ENCODE data around the gene SMC3.
"Not testable (repeated sequence)": the region's sequence is repeated elsewhere in the genome, so short reads cannot be mapped to it uniquely, and the experiment has no call there.

SMC3 gene

DNA sequence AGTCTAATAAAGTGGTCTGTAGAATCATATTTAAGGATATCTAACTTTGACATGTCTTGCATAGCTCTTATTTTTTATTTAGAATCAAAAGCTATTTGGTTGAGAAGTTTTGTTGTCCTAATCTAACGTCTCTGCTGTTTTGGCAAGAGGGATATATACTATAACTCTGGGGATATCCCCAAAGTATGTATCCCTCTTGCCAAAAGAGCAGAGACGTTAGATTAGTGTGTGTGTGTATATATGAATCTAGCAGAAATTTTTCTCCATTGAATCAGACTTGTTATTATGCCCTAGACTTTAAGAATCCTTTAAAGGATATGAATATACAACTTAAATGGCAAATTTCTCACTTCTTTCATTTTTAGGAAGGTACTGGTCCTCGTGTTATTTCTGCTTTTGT, 9.6 kb downstream of the SMC3 start:
- DNase-seq (ENCODE audit: low read depth): no peak

DNA sequence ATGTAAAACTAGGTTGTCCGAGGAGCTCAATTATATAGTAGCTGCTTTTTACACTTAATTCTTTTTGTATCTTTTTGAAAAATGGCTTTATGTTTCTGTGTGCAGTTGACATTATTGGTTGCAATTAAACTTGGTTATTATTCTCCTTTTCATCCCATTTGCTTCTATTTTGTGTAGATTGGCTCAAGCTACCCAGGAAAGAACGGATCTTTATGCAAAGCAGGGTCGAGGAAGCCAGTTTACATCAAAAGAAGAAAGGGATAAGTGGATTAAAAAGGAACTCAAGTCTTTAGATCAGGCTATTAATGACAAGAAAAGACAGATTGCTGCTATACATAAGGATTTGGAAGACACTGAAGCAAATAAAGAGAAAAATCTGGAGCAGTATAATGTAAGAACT, 16.5 kb downstream of the SMC3 start:
- DNase-seq (ENCODE audit: low read depth): no peak

GRCh38 chr10:110591760-110592159, 24.3 kb downstream of the SMC3 start:
- no peak for DNase-seq (ENCODE audit: low read depth)

DNA sequence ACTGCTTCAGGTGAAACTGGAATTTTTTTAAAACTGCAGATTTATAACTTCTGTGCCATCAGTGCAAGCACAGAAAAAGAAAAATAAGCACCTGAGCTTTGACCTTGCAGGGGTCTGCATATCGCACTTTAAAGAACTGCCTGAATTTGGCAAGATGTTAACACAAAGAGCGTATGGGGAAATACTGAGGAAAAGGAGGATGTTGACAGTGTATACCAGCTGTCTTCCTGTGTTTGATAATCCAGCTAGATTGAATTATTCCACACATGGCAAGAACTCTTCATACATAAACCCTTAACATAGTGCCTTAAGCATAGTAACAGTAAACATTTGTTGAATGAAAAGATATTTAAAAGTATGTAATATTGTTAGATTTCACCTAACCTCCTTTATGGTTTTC, 30.0 kb downstream of the SMC3 start:
- no peak for DNase-seq (ENCODE audit: low read depth)

DNA sequence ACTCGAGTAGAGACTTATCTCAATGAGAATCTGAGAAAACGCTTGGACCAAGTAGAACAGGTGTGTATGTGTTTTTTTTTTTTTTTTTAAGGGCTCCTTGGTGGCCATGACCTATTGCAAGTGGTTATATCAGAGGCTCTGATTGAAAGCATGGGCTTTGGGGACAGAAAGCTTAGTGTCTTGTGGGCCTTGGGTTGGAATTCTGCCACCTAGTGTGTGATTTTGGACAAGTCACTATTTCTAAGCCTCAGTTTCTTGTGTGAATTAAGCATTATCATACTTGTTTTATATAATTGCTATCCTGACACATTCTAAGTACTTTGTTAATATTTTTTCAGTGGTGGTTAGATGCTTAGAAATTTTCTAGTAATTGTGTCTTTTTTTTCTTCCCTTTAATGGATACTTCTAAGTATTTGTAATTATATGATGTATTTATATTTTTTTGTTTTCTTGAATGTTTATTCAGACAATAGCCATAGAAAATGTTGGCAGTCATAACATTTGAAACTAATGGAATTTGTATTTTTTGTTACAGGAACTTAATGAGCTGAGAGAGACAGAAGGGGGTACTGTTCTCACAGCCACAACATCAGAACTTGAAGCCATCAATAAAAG, 33.1 kb downstream of the SMC3 start:
- DNase-seq (ENCODE audit: low read depth): peak; percentile 51

DNA sequence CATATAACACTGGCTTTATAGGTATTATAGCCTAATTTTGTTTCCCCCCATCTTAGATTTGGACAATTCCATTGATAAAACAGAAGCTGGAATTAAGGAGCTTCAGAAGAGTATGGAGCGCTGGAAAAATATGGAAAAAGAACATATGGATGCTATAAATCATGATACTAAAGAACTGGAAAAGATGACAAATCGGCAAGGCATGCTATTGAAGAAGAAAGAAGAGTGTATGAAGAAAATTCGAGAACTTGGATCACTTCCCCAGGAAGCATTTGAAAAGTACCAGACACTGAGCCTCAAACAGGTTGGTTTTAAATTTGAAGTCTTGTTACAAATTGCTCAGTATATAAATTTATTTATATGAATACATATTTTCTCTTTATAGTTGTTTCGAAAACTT, 34.1 kb downstream of the SMC3 start:
- DNase-seq (ENCODE audit: low read depth): no peak

DNA sequence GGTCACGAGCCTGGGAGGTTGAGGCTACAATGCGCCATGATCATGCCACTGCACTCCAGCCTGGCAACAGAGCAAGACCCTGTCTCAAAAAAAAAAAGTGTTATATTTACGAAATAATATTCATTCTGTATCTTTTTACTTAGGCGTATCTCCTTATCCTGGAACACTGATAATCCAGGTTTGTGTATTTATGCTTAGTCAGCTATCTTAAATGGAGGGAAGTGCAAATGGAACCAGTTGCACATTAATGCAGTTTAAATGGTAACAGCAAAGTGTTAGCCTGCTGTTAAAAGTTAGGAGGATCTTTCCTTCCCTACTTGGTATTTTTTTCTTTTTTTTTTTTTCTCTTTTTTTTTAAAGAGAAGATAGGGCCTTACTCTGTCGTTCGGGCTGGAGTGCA, 40.6 kb downstream of the SMC3 start:
- no peak for DNase-seq (ENCODE audit: low read depth)

DNA sequence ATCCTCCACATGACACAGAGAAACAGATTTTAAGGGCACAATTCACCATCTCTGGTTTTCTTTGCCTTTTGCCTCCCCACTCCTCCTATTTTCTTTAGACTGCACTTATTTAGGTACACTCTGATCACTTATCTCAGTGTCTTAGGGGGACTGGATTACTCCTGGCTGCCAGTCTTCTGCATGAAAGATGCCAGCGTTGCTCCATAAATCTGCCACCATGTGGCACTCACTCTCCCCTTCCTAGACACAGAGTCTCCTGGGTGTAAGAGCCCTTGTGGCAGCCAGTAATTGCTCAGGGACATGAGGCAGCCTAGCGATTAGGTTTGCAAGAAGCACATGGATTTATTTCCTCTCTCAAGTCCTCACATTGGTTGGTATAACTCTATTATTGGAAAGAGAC, 42.1 kb downstream of the SMC3 start:
- DNase-seq (ENCODE audit: low read depth): no peak

DNA sequence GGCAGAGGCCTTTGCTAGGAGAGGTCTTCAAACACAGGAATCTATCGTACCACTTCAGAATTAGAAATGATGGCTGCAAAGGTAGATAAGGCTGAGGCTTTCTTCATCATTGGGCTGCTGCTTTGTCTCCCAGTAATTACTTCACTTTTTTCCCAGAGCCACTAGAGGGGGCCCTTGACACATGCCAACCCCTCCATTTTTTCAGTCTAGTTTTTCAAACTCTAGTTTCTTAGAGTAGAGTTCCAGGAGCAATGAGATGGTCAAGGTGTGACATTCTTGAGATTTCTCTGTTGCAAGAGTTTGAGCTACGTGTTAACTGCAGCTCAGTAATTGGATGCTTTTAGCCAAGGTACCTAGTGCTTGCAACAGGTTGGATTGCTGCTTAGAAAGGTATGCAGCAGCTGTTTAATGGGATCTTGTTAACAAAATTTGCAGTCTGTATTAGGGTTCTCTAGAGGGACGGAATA, 42.8 kb downstream of the SMC3 start:
- DNase-seq (ENCODE audit: low read depth): peak; percentile 21

- DNase-seq (ENCODE audit: low read depth): not testable (repeated sequence)
These were observed 43.3 kb downstream of the SMC3 start for GRCh38 chr10:110610781-110611180.

GRCh38 chr10:110612087-110612486, 44.6 kb downstream of the SMC3 start:
- DNase-seq (ENCODE audit: low read depth): no peak

DNA sequence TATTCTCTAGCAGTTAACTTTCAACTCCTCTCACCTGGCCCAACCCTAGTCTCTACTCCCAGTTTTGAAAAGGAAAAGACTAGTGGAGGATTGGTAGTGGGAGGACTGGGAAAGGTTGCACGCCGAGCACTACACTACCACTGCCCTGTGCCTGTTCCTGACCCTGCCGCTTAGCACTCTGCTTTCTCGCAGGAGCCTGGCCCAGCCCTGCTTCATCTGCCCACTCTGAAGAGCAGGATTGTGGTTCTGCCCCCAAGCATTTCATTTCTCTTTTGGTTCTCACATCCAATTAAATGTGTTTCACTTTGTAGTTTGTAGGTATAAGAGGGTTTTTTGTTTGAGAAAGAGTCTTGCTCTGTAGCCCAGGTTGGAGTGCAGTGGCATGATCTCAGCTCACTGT, 45.1 kb downstream of the SMC3 start:
- DNase-seq (ENCODE audit: low read depth): no peak

GRCh38 chr10:110613341-110613995, 46.0 kb downstream of the SMC3 start:
- no peak for DNase-seq (ENCODE audit: low read depth)

- DNase-seq (ENCODE audit: low read depth): no peak
These were observed 46.6 kb downstream of the SMC3 start for GRCh38 chr10:110613996-110614495.

DNA sequence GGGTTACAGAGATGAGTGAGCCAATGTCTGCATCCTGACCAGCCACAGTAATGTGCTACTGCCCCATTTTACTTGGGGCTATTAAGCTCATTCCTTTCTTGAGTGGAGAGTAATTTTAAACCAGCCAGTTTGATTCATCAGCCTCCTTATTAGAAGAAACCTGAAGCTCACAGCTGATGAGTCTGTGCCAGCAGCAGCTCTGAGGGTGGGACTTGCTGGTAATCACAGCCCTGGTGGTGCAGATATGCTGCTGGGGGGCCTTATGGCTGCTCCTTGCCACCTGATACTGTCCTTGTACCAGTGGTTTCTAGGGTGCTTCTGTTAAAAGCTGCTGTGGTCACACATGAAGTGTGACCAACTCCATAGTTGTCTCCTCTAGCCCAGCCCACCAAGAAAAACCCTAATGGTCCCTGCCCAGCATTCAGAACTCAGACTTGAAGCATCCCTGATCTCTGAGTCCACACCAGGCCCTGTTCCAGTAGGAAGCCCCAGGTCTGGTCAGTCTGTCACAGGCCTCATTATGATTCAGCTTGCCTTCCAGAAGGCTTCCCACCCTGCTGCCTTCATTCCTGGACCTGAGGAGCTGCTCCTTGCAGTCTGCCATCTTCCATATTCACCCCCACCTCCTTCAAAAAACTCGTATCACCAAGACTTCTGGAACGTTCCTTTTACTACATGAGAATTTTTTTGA, 47.7 kb downstream of the SMC3 start:
- DNase-seq (ENCODE audit: low read depth): no peak

DNA sequence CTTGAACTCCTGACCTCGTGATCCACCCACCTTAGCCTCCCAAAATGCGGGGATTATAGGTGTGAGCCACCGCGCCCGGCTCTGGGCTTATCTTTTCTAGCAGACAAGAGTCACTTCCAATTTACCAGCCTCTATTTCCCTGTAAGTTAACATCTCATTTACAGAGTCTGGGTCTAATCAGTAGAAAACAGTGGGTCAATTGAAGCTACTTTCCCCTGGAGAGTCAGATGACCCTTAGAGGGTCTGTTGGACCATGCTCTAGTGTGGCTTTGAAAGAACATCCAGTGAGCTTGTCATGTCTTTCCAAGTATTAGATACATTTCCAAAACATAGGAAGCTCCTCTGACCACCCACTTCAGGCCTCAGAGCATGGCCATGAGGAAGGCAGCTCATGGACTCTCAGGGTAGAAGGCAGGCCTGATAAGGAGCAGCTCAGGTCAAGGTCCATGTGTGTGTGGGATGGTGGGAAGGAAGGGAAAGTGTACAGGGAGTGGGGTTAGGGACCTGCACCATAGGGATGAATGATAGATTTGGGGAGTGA, 49.1 kb downstream of the SMC3 start:
- no peak for DNase-seq (ENCODE audit: low read depth)

- DNase-seq (ENCODE audit: low read depth): no peak
These were observed 50.1 kb downstream of the SMC3 start for GRCh38 chr10:110617425-110618229.

DNA sequence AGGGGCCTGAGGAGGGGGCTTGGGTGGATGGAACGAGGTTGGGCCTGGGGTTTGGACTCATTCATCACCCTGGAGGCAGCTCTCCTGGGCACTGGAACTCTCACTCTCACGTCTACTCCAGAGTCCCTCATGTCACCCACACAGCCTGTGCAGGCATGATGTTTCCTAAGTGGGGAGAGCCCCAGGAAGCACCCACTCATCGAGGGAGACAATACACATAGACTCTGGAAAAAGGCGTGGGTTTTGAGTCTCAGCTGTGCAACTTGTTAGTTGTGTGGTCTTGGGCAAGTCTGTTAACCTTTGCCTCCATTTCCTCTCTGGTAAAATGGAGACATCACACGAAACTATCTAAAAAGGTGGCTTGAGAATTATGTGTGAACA, 50.7 kb downstream of the SMC3 start:
- DNase-seq (ENCODE audit: low read depth): no peak

- DNase-seq (ENCODE audit: low read depth): no peak
These were observed 52.3 kb downstream of the SMC3 start for GRCh38 chr10:110619514-110620397.

DNA sequence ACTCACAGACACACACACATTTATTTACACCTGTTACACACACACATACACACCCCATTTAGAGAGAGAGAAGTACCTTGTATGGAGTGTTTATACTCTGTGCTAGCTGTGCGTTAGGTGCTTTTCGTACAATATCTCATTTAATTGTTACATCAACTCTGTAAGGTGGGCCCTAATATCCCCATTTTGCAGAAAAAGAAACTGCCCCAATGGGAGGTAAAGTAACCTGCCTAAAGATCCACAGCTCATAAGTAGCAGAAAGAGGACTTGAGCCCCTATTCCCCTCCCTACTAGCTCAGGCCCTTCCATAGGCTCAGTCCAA, 52.9 kb downstream of the SMC3 start:
- DNase-seq (ENCODE audit: low read depth): no peak

GRCh38 chr10:110623316-110623715, 55.8 kb downstream of the SMC3 start:
- DNase-seq (ENCODE audit: low read depth): not testable (repeated sequence)

All from fibroblast of gingiva (primary cell).